Measurements from ENCODE around the gene SCFD2.

Gene SCFD2

DNA sequence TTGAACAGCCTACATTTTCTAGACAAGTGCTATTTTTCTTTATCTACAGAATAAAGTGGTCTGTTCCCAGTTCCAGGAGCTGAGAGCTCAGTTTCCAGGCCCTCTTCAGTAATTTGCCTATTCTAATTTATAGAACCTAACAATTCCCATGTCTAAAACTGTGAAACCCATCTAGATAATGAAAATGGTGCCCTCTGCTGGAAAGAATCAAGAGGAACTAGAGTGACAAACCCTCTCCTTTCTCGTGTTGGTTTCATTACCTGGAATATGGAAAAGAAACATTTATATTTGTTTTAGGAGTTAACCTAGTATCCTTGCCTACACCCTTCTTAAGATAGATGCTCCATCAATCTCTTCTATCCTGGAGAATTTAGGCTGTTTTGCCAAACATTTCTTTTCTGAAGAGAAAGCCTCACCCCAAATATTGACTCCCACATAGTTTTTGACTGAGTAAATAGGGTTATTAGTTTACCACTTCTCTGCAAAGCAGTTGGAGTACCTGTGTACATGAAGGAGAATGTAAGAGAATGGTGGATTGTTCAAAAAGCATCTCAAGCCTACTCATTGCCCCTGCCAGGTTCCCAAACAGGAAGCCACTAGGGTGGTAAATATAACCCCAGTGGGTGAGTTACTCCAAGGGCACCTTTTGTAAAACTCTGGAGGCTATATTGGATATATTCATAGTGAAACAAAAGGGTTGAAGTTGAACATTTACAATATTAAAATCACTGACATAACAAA, 382.1 kb downstream of the SCFD2 start:
- no peak for DNase-seq (ENCODE audit: low read depth)

DNA sequence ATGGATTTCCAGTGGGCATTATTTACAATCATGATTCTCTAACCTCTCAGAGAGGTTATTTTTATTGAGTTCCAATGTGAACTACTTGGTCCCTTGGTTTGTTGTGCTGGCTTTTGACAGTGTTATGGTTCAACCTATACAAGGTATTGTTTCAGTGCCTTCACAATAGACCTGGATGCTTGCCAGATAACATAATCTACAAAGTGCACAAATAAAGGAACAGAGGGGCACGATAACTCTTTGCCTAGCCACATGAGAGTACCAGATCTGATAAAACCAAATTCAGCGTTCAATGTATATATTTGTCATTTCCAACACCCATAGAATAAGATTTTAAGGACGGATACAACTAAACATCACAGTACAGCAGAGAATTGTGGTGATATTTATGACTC, 382.9 kb downstream of the SCFD2 start:
- DNase-seq (ENCODE audit: low read depth) = no peak

- no peak for DNase-seq (ENCODE audit: low read depth)
Measured at GRCh38 chr4:52982255-52982945, 383.5 kb downstream of the SCFD2 start.

DNA sequence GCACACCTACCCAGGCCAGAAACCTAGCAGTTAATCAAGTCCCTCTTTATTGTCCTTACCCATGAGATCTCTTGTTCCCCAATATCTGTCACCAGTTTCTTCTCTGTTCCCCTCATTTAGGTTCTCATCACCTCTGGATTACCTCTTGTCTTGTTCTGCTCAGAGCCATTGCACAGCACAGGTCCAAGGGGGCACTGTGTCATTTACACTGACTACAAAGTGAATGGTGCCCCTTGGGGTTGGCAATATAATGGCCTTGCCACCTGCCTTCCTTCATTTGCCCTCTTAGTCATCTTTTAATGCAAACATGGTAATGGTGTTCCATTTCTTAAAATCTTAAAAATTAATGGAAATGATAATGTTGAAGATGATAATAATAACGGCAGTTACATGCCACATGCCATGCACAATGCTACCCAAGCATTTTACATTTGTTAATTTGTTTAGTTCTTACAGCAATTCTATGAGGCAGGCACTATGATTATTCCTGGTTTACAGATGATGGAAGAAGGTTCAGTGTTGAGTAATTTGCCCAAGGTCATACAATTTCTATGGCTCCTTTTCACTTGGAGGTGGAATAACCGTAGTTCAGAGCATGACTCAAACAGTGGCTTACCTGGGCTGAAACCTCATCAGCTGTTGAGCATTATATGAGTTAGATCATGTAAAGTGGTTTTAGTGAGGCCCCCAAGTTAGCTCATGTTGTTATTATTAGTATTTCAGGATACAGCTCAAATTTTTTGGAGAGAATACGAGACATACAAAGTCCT, 385.9 kb downstream of the SCFD2 start:
- DNase-seq (ENCODE audit: low read depth) = no peak

GRCh38 chr4:52979020-52979419, 386.8 kb downstream of the SCFD2 start:
- DNase-seq (ENCODE audit: low read depth) = no peak

- no peak for DNase-seq (ENCODE audit: low read depth)
Measured at GRCh38 chr4:52977252-52977651, 388.6 kb downstream of the SCFD2 start.

DNA sequence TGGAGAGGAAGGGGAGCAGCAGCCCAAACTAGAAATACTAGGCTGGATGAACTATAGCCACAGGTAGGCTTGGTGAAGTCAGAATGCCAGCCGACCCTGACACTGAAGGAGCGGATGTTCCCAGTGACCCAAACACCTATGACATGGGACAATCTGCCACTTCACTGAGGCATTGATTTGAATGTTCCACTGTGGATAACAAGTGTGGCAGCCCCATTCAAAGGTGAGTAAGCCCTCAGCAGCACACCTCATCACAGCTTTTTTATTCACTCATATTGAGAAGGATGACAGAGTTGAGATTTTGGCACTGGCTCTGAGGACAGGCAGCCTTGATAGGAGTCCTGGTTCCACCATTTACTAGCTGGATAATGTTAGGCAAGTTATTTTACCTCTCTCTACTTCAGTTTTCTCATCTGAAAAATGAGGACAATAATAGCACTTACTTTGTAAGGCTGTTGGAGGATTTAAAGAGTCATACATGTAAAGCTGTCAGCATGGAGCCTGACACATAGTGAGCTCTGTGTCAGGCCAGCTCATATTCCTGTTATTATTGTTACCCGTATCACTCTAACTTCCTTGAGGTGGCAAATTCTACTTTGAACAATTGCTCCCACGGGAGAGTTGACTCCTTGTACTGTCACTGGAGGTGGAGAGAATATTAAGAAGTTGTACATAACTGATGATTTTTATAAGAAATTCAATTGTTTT, 389.2 kb downstream of the SCFD2 start:
- no peak for DNase-seq (ENCODE audit: low read depth)

- no peak for DNase-seq (ENCODE audit: low read depth)
Measured at GRCh38 chr4:52968691-52969090, 397.2 kb downstream of the SCFD2 start.

- no peak for DNase-seq (ENCODE audit: low read depth)
Measured at GRCh38 chr4:52968241-52968640, 397.6 kb downstream of the SCFD2 start.

DNA sequence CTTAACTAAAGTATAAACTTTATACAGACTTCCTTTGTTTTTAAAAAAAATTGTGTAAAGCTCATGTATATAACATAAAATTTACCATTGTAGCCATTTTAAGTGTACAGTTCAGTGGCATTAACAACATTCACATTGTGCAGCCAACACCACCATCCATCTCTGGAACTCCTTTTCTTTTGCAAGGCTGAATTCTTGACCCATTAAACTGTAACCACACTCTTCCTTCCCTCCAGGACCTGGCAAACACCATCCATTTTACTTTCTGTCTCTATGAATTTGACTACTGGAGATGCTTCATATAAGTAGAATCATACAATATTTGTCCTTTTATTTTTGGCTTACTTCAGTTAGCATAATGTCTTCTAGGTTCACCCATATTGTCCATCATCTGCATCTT, 399.1 kb downstream of the SCFD2 start:
- no peak for DNase-seq (ENCODE audit: low read depth)

GRCh38 chr4:52966172-52966571, 399.7 kb downstream of the SCFD2 start:
- no peak for DNase-seq (ENCODE audit: low read depth)

DNA sequence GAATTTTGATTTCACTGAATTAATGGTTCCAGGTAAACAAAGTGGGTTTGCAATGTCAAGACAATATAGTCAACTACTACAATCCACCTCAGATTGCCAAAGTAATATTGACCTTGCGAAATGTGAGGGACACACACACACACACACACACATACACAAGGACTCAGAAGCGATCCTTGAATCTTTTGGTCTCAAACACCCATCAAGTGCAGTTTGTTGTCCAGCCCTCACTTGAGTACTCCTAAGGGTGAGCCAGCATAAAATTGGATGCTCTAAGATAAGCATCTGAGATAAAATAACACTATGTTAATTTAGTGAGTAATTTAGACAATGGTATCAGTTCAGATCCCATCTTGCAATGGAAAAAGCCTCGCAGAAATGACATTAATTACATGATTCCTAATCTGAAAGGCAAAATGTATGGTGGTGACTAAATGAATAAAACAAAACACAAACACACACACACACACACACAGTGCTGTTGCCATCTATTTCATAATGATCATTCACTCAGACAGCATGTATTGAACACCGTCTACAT, 401.2 kb downstream of the SCFD2 start:
- no peak for DNase-seq (ENCODE audit: low read depth)

GRCh38 chr4:52964011-52964410, 401.9 kb downstream of the SCFD2 start:
- DNase-seq (ENCODE audit: low read depth) = no peak

DNA sequence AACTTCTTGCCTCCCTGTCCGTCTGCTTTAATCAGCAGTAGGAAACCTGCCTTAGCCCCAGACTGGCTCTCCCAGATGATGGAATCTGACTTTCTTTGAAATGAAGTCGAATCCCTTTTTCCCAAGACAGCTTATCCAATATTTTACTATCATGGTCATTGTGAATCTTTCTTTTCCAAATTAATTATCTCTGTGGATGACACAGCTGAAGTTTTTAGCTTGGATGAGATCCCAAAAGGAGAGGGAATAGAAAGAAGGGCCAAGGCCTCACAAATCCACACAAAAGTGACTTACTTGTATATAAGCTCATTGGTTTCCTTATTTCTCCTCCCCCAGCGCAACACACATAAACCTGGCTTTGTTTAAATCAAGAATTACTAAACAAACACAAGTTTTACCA, 403.1 kb downstream of the SCFD2 start:
- DNase-seq (ENCODE audit: low read depth) = no peak

- no peak for DNase-seq (ENCODE audit: low read depth)
Measured at GRCh38 chr4:52961666-52962412, 404.0 kb downstream of the SCFD2 start.

DNA sequence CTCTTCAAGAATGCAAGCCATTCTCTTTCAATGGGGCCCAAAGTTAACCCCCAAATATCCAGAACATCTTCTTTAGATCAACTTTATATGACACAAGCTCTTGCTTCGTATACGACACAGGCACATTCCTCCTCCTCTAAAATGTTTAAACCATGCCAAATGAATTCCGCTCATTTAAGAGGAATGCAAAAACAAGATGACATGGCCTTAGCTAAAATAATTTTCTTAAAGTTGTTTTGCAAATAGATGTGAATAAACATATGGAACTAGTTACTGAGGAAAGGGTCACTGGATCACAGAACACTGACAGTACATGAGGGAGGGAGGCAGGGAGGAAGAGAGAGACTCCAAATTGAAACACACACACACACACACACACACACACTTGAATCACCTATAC, 406.3 kb downstream of the SCFD2 start:
- DNase-seq (ENCODE audit: low read depth) = no peak

DNA sequence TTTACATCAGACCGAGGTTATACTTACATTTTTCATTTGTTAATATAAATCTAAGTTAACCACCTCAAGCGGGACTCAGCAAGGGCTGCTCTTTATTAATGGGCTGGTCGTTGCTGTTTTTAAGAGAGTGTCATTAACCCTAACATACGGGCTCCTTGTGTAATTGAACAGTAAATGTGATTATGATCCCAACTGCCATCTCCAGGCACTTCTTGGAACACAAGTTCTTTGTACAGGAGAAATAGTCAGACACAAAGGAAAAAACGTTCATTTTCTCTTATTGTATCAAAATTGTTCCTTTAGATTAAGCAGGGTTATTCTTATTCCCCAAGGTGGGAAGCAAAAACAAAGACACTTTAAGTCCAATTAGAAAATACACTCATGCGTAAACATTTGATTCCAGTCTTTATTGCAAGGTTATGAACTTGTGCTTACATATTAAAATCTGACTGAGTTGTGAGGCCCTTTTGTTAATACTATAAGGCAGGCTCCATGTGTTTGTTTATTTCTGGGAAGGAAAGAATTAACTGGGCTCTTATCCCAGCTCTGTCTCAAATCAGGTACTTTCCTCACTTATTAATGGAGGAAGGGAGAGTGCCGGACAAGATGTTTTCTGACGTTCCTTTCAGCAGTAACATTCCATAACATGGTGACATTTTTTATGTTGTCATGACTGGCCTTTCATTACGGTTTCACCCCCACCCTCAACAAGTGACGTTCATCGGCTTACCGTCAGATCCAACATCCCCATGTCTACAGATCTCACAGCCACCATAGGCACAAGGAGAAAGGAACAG, 407.8 kb downstream of the SCFD2 start:
- DNase-seq (ENCODE audit: low read depth) = no peak

- DNase-seq (ENCODE audit: low read depth) = no peak
Measured at GRCh38 chr4:52957220-52957686, 408.6 kb downstream of the SCFD2 start.

- DNase-seq (ENCODE audit: low read depth) = no peak
Measured at GRCh38 chr4:52956691-52957090, 409.2 kb downstream of the SCFD2 start.

- no peak for DNase-seq (ENCODE audit: low read depth)
Measured at GRCh38 chr4:52954560-52955170, 411.2 kb downstream of the SCFD2 start.

Measured in CMK (cell line).